H9 (cell line): ENCODE measurements around the gene DPPA3. TPM values are rescaled to one million over a fixed set of nuclear protein-coding genes. Genes with fewer than 3 reads are reported as not detected.

Experiments used
- DNase-seq: peaks from one replicate; pipeline ENCODE4 v3.0.0-alpha.2; 2017
- H2AFZ ChIP-seq: one replicate; pipeline ENCODE4 v1.6.1; 2013; ENCODE audit warnings: mild to moderate bottlenecking, low read length, control low read depth, moderate library complexity
- H2AK5ac ChIP-seq: 2 replicates; pipeline ENCODE4 v1.6.1; 2013; ENCODE audit warnings: low read length, control low read depth, mixed read lengths; ENCODE audit not compliant: insufficient read length
- H2BK120ac ChIP-seq: one replicate; pipeline ENCODE4 v1.6.1; 2013; ENCODE audit warnings: low read depth, mild to moderate bottlenecking, low read length, control low read depth, inconsistent platforms; ENCODE audit not compliant: poor library complexity, severe bottlenecking
- H2BK12ac ChIP-seq: 2 replicates; pipeline ENCODE4 v1.6.1; 2013; ENCODE audit warnings: low read length, control low read depth, mixed read lengths, low read depth; ENCODE audit not compliant: insufficient read length
- H2BK15ac ChIP-seq: 2 replicates; pipeline ENCODE4 v1.6.1; 2013; ENCODE audit warnings: low read depth, low read length, control low read depth
- H2BK20ac ChIP-seq: one replicate; pipeline ENCODE4 v1.6.1; 2013; ENCODE audit warnings: low read depth, mild to moderate bottlenecking, low read length, control low read depth, inconsistent platforms; ENCODE audit not compliant: poor library complexity, severe bottlenecking
- H2BK5ac ChIP-seq: 2 replicates; pipeline ENCODE4 v1.6.1; 2013; ENCODE audit warnings: low read length, control low read depth, mixed read lengths; ENCODE audit not compliant: insufficient read length
- H3K14ac ChIP-seq: 2 replicates; pipeline ENCODE4 v1.6.1; 2013; ENCODE audit warnings: low read length, control low read depth; ENCODE audit not compliant: insufficient read depth
- H3K18ac ChIP-seq: 2 replicates; pipeline ENCODE4 v1.6.1; 2013; ENCODE audit warnings: low read depth, mild to moderate bottlenecking, mixed read lengths, low read length, control low read depth; ENCODE audit not compliant: insufficient read length
- H3K23ac ChIP-seq: 2 replicates; pipeline ENCODE4 v1.6.1; 2013; ENCODE audit warnings: low read length, control low read depth, mixed read lengths, low read depth; ENCODE audit not compliant: insufficient read length
- H3K23me2 ChIP-seq: 2 replicates; pipeline ENCODE4 v1.6.1; 2013; ENCODE audit warnings: low read depth, mild to moderate bottlenecking, mixed read lengths, low read length, control low read depth; ENCODE audit not compliant: insufficient read length, poor library complexity, severe bottlenecking
- H3K27ac ChIP-seq: 2 replicates; pipeline ENCODE4 v1.5.1; 2013; ENCODE audit warnings: low read length, control low read depth, mixed read lengths, low read depth; ENCODE audit not compliant: insufficient read length
- H3K27me3 ChIP-seq: 2 replicates; pipeline ENCODE4 v1.6.1; 2013; ENCODE audit warnings: low read length, control low read depth, inconsistent platforms; ENCODE audit not compliant: insufficient read depth
- H3K4ac ChIP-seq: 2 replicates; pipeline ENCODE4 v1.6.1; 2013; ENCODE audit warnings: low read depth, mild to moderate bottlenecking, control low read depth, inconsistent platforms, low read length, moderate library complexity
- H3K4me1 ChIP-seq: 2 replicates; pipeline ENCODE4 v1.6.1; 2013; ENCODE audit warnings: low read length, control low read depth, inconsistent platforms; ENCODE audit not compliant: insufficient read depth
- H3K4me2 ChIP-seq: 2 replicates; pipeline ENCODE4 v1.6.1; 2013; ENCODE audit warnings: low read length, control low read depth, mixed read lengths; ENCODE audit not compliant: insufficient read length, insufficient read depth
- H3K56ac ChIP-seq: 2 replicates; pipeline ENCODE4 v1.6.1; 2013; ENCODE audit warnings: low read depth, mild to moderate bottlenecking, mixed read lengths, low read length, control low read depth; ENCODE audit not compliant: insufficient read length
- H3K79me1 ChIP-seq: 2 replicates; pipeline ENCODE4 v1.6.1; 2013; ENCODE audit warnings: low read depth, mild to moderate bottlenecking, moderate library complexity, low read length, control low read depth, inconsistent platforms; ENCODE audit not compliant: insufficient read depth, poor library complexity, severe bottlenecking
- H3K79me2 ChIP-seq: 2 replicates; pipeline ENCODE4 v1.6.1; 2013; ENCODE audit warnings: low read length, control low read depth, inconsistent platforms; ENCODE audit not compliant: insufficient read depth
- H3K9ac ChIP-seq: 2 replicates; pipeline ENCODE4 v1.6.1; 2013; ENCODE audit warnings: low read length, control low read depth, mixed read lengths; ENCODE audit not compliant: insufficient read length; ENCODE audit errors: extremely low read depth
- H3K9me3 ChIP-seq: one replicate; pipeline ENCODE4 v1.6.1; 2013; ENCODE audit warnings: low read depth, low read length, inconsistent platforms; ENCODE audit not compliant: control insufficient read depth
- H3T11ph ChIP-seq: one replicate; pipeline ENCODE4 v1.6.1; 2013; ENCODE audit warnings: mild to moderate bottlenecking, low read length, control low read depth, inconsistent platforms
- H4K20me1 ChIP-seq: one replicate; pipeline ENCODE4 v1.6.1; 2013; ENCODE audit not compliant: control insufficient read depth, insufficient read length, insufficient read depth
- H4K5ac ChIP-seq: 2 replicates; pipeline ENCODE4 v1.6.1; 2013; ENCODE audit warnings: low read depth, mild to moderate bottlenecking, mixed read lengths, low read length, control low read depth; ENCODE audit not compliant: insufficient read length
- H4K8ac ChIP-seq: replicated peaks from 2 replicates; pipeline ENCODE4 v1.6.1; 2013; ENCODE audit warnings: low read length, control low read depth, mixed read lengths, low read depth; ENCODE audit not compliant: insufficient read length
- H4K91ac ChIP-seq: 2 replicates; pipeline ENCODE4 v1.6.1; 2013; ENCODE audit warnings: low read depth, mild to moderate bottlenecking, moderate library complexity, mixed read lengths, low read length, control low read depth; ENCODE audit not compliant: insufficient read length
- H3K27ac Mint-ChIP-seq, 3 experiments: 2 replicates in 2 of 3; 3 replicates in 1 of 3; pipeline ENCODE4 v1.8.0; 2020 to 2021; ENCODE audit warnings: mixed read lengths in 3 of 3, mild to moderate bottlenecking in 1 of 3, moderate library complexity in 1 of 3
- H3K27me3 Mint-ChIP-seq: 2 replicates; pipeline ENCODE4 v1.8.0; 2021; ENCODE audit warnings: low read depth, mild to moderate bottlenecking, moderate library complexity, mixed read lengths
- H3K36me3 Mint-ChIP-seq, 3 experiments: 2 replicates in 2 of 3; 3 replicates in 1 of 3; pipeline ENCODE4 v1.8.0; 2020 to 2021; ENCODE audit warnings: low read depth in 3 of 3, mixed read lengths in 3 of 3; ENCODE audit not compliant: insufficient read depth in 1 of 3
- H3K4me1 Mint-ChIP-seq, 2 experiments: 2 replicates each; pipeline ENCODE4 v1.8.0; 2020; ENCODE audit warnings: mixed read lengths in 2 of 2
- H3K4me3 Mint-ChIP-seq, 2 experiments: 2 replicates in 1 of 2; 3 replicates in 1 of 2; pipeline ENCODE4 v1.8.0; 2020 to 2021; ENCODE audit warnings: mild to moderate bottlenecking in 2 of 2, mixed read lengths in 2 of 2, moderate library complexity in 1 of 2
- H3K9me3 Mint-ChIP-seq, 2 experiments: 2 replicates in 1 of 2; 3 replicates in 1 of 2; pipeline ENCODE4 v1.8.0; 2020; ENCODE audit warnings: mild to moderate bottlenecking in 2 of 2, mixed read lengths in 2 of 2, moderate library complexity in 1 of 2
- WGBS: extraction: QIAGEN DNeasy Blood & Tissue Kit; methylation state at CpG from one replicate; pipeline ENCODE4 v1.1.7; 2013; ENCODE audit warnings: missing lambda C conversion rate, low lambda C conversion rate, mixed read lengths; ENCODE audit not compliant: insufficient read length; ENCODE audit errors: extremely low coverage; 5-methylcytosine and 5-hydroxymethylcytosine counted together
- total RNA-seq: library from RNA; stranded (reverse); gene quantifications from 2 replicates; pipeline ENCODE4 v1.2.1, GENCODE V29; 2021
- TF ChIP-seq, protein P1 (sequence below): fragments of 200-600 bp; sonication (generic); conservative IDR thresholded peaks from 3 replicates; pipeline ENCODE4 v1.8.0; 2021; ENCODE audit warnings: antibody characterized with exemption, mild to moderate bottlenecking

The DPPA3 gene
- total RNA-seq, 1 experiment from 2014 or later: 1.4 TPM

- no peaks in the 10 kb centered on the region for H3K23me2 ChIP-seq
- H3K4me1 ChIP-seq: no peaks in the 10 kb centered on the region
- H3K23ac ChIP-seq: no peak overlapping the region
- no peak overlapping the region for H2BK15ac ChIP-seq
- H2BK20ac ChIP-seq: peak overlapping the region; percentile 61
- no peak overlapping the region for H4K5ac ChIP-seq
- no peak overlapping the region for H3K4ac ChIP-seq
- peaks cover 0 to 9% (median 6%) of the 10 kb centered on the region in 3 experiments; a peak in 5 of 7 replicates for H3K36me3 Mint-ChIP-seq
- H3K79me2 ChIP-seq: no peaks in the 10 kb centered on the region
- H3K4me2 ChIP-seq: no peak overlapping the region
- no peaks in the 10 kb centered on the region for H3K79me1 ChIP-seq
- TF ChIP-seq, protein P1, sequence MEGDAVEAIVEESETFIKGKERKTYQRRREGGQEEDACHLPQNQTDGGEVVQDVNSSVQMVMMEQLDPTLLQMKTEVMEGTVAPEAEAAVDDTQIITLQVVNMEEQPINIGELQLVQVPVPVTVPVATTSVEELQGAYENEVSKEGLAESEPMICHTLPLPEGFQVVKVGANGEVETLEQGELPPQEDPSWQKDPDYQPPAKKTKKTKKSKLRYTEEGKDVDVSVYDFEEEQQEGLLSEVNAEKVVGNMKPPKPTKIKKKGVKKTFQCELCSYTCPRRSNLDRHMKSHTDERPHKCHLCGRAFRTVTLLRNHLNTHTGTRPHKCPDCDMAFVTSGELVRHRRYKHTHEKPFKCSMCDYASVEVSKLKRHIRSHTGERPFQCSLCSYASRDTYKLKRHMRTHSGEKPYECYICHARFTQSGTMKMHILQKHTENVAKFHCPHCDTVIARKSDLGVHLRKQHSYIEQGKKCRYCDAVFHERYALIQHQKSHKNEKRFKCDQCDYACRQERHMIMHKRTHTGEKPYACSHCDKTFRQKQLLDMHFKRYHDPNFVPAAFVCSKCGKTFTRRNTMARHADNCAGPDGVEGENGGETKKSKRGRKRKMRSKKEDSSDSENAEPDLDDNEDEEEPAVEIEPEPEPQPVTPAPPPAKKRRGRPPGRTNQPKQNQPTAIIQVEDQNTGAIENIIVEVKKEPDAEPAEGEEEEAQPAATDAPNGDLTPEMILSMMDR: no peak
- no peak overlapping the region for H3K27ac ChIP-seq
- no peak overlapping the region for H3K9ac ChIP-seq
- peaks cover 13 to 15% of the 10 kb centered on the region in 2 experiments; a peak in 2 of 4 replicates for H3K4me1 Mint-ChIP-seq
- H3K14ac ChIP-seq: no peak overlapping the region
- WGBS: no CpG with 5 or more reads among the region's 6 CpGs
- H3K18ac ChIP-seq: no peak overlapping the region
- no peaks in the 10 kb centered on the region for H4K20me1 ChIP-seq
- H2BK5ac ChIP-seq: no peak overlapping the region
- no peak overlapping the region for H2BK12ac ChIP-seq
- H4K8ac ChIP-seq: no peak overlapping the region
- no peak for DNase-seq
- no peak overlapping the region for H3K4me3 Mint-ChIP-seq
- H3K9me3 ChIP-seq: no peaks in the 10 kb centered on the region
- H4K91ac ChIP-seq: no peak overlapping the region
- H3K9me3 Mint-ChIP-seq: peaks cover 9 to 13% of the 10 kb centered on the region in 2 experiments; a peak in 4 of 5 replicates
- no peaks in the 10 kb centered on the region for H3K27me3 ChIP-seq
- H2AK5ac ChIP-seq: no peak overlapping the region
- no peaks in the 10 kb centered on the region for H3K27me3 Mint-ChIP-seq
- no peak overlapping the region for H2BK120ac ChIP-seq
- no peak overlapping the region for H2AFZ ChIP-seq
- H3K27ac Mint-ChIP-seq: peak overlapping the region in 2 of 3 experiments; percentile 51 to 65; a peak in 1 of 7 replicates
- H3K56ac ChIP-seq: no peak overlapping the region
- no peak overlapping the region for H3T11ph ChIP-seq
Observed at GRCh38 chr12:7750350-7750749, 39.1 kb downstream of the DPPA3 start.
